NOMO-1 treated with dmso at 0.1 percent for 144 hours (cell line): ENCODE measurements around the gene NUAK1.

Experiments
- DNase-seq: peaks from one replicate; lab custom pipeline; 2025; ENCODE audit not compliant: unreplicated experiment; lab: John Stamatoyannopoulos, UW

Gene NUAK1

GRCh38 chr12:106132175-106133135 lies 6.3 kb downstream of the NUAK1 start:
- DNase-seq = no peak

GRCh38 chr12:106131676-106132075 lies 7.1 kb downstream of the NUAK1 start:
- no peak for DNase-seq

GRCh38 chr12:106130474-106131113 lies 8.2 kb downstream of the NUAK1 start:
- no peak for DNase-seq

DNA sequence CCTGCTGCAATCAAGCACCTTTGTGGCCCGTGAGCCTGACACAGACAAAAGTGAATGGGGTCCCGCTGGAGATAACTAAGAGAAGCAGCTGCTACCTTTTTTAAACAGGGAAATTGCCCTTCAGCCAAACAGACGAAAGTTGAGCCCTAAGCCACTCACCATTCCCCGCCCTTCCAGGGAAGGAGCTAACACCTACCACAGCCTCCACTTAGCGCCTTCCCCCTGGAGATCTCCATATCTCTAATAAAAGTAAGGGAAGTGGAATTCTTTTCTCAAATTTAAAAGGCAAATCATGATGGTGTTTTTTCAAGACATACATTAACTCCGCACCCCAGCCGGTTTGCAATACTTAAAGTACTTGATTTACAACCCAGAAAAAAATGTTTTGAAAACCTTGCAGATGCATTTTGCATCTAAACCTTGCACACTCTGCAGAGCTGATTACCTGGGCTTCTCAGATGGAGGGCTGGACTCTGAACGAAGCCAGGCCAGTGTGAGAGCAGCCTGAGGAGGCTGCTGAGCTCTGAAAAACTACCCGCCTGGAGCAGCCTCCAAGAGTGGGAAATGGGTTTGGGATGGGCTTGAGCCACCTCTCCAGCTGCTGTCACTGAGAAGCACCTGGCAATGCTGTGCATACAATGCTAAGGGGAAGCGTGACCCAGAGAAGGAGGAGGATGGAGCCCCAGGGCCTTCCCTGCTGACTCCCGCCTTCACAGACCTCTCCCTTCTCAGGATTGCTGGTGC lies 10.0 kb downstream of the NUAK1 start:
- no peak for DNase-seq

- DNase-seq = no peak
Measured at GRCh38 chr12:106127338-106128126, 11.2 kb downstream of the NUAK1 start.

DNA sequence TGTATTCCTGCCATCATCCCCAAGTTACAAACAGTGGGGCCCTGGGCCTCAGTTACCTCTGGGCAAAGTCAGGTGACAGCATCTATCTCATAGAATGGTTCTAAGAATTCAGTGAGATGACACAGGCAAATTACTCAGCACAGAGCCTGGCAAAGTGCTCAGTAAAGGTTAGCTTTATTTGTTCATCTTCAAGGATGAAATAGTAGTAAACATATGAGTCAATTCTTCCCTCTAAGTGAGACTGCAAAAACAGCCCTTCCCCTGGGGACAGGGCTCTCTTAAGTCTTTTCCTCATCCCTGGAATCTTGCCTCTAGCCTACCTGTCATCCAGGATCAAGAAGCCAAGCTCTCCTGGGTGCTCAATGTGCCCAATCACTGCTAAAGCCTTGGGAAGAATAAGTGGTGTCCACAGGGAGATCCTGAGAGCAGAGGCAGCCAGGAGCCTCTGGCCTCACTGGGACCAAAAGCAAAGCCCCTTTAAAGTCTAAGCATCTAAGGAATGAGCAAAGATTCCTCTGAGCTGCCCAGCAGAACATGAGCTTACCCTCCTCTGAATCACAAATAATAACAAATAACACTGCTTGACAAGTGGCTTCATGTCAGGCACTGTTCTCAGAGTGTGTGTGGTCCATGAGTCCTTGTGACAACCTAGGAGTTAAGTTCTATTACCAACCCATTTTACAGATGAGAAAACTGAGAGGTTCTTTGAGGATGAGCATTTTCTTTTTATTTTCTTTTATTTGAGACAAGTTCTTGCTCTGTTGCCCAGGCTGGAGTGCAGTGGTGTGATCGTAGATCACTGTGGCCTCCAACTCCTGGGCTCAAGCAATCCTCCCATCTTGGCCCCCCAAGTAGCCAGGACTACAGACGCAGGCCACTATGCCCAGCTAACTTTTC lies 12.1 kb downstream of the NUAK1 start:
- DNase-seq = no peak

- DNase-seq = no peak
Measured at GRCh38 chr12:106125351-106126095, 13.2 kb downstream of the NUAK1 start.

DNA sequence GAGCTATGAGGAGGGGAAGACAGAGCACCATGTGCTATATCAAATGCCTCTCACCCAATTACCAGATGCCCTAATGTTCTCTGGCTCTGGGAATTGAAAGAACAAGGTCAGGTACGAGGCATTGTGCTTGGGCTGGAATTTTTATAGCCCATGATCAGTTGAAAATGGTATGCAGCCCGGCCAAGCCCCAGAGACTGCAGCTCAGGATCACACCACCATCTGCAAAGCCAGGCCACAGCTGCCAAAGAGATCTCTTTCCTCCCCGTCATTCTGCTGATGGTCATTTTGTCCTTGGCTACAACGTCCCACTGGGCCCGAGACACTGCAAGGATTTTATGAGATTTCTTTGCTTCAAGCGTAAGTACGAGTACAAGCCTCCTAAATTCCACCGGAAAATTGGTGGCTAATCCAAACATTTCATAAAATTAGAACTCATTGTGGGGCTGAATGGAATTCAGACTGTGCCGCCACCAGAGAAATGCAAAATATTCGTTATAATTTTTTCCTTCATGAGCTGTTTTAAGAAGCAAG lies 15.1 kb downstream of the NUAK1 start:
- no peak for DNase-seq

GRCh38 chr12:106123110-106123509 lies 15.6 kb downstream of the NUAK1 start:
- no peak for DNase-seq

GRCh38 chr12:106122004-106122403 lies 16.8 kb downstream of the NUAK1 start:
- no peak for DNase-seq

DNA sequence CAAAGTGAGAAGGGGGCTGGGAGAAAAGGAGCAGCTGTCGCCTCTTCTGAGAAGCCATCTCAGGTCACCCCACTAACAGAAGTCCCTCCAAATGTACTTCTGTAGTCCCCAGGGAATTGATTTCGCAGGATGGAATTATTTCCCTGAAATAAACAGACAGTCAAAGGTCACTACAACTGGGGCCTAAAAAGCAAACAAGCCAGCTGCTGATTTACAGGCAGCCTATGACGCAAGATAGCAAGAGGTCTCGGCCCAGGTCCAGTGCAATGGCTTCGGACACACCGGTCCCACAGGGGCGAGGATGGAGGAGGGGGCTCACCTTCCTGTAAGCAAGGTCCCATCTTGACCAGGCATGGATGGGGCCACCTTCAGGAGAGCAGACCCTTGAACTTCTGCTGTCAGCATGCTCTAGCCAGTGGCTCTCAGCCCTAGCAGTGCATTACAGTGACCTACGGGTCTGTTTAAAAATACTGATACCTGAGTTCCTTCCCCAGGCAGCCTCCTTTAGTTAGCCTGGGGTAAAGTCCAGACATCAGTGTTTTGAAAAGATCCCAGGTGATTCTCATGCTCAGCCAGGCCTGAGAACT lies 18.1 kb downstream of the NUAK1 start:
- DNase-seq = no peak

DNA sequence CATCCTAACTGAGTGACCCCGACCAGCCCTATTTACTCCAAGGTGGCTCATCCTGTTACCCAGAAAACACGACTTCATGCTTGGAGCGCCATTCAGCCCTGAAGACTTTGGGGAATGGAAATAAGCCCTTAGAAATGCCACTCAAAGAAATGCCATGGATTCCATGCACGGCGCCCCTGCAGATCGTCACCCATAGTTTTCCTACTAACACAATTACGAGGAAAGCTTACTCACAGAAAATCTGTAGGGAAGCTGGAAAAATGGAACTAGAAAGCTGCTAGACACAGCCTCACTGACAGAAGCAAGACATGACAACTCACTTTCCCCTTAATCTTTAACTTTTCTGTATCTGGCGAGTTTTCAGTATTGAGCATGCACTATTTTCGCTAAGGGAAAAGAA lies 19.5 kb downstream of the NUAK1 start:
- no peak for DNase-seq

DNA sequence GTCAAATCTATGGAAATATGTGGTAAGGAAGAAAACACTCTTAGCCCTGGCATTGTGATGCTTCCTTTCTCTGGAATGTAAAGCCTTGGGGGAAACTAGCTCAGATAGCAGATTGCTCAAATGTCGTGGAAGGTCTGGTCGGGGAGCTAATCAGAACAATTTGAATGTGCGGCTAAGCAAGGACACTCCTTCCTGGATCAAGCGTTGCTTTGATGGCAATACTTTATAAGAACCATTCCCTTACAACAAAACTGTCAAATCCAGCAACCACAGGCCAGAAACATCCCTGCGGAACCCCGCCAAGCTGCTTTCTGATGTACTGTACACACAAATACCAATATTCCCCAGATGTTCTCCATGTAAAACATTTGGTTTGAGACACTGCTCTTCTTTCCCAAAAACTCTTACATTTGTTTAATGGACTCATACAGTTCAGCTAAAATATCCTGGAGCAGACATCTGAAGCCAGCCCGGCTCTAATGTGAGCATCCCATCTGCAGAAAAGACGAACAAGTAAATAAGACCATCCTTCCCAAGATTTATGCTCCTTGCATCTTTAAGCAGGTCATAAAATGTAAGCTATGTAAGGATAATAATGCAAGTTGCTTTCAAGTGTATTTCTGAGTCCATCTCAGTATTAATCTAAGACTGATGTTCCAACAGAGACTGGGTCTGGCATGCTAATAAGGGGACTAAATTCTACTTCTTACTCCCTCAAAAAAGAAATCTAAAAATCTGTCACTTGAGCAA lies 20.2 kb downstream of the NUAK1 start:
- no peak for DNase-seq

- DNase-seq = no peak
Measured at GRCh38 chr12:106115440-106115839, 23.3 kb downstream of the NUAK1 start.

DNA sequence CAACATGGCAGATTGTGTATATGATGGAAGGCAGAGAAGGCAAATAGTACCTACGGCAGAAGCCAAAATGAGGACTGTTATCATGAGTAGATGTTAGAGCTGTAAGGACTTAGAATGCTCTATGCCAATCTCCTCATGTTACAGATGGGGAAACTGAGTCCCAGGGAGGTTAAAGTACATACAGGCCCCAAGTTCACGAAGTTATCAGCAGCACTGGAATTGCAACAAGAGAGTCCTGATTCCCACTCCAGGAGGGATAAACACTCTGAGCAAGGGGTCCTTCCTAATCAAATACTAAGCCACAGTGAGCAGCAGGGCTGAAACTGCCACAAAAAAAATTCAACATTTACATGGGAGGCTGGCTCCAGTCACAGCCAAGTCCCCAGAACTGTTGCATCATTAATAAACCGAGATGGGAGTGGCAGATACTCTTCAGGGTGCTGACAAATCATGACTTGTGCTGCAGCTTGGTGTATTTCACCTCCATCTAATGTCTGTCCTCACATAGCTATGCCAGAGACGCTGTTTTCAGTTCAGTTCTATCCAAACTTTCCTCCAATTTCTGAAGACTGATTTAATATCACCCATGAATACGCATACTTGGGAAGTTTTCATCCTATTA lies 24.2 kb downstream of the NUAK1 start:
- DNase-seq = no peak

- no peak for DNase-seq
Measured at GRCh38 chr12:106113824-106114446, 24.8 kb downstream of the NUAK1 start.

DNA sequence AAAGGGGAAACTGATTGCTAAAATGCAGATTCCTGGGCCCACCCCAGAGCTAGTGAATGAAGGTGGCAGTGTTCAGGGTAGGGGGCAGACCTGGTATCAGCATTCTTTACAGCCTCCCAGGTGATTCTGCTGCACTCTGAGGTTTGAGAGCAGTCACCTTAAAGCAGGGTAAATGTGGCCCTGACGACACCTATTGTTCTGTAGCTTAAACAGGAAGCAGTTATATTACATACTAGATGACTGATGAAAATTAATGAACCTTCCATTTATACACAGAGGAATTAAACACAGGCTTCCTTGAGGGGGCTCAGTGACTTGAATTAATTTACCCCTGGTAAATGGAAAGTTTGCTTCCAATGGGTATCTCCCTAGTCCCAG lies 25.3 kb downstream of the NUAK1 start:
- no peak for DNase-seq
